IPS-18a (cell line): Measurements from ENCODE around the gene CD38.
"Not testable (repeated sequence)": the region's sequence is repeated elsewhere in the genome, so short reads cannot be mapped to it uniquely, and the experiment has no call there.

ENCODE experiments used
- H3K27ac ChIP-seq: one replicate; pipeline ENCODE4 v1.5.1; 2013; ENCODE audit warnings: low read length
- H3K27me3 ChIP-seq: one replicate; pipeline ENCODE4 v1.6.1; 2013; ENCODE audit warnings: mild to moderate bottlenecking, low read length; ENCODE audit not compliant: control insufficient read depth, insufficient read depth
- H3K36me3 ChIP-seq: one replicate; pipeline ENCODE4 v1.6.1; 2013; ENCODE audit warnings: low read depth, low read length; ENCODE audit not compliant: control insufficient read depth
- H3K4me1 ChIP-seq: one replicate; pipeline ENCODE4 v1.6.1; 2013; ENCODE audit warnings: low read depth, low read length; ENCODE audit not compliant: control insufficient read depth
- H3K4me3 ChIP-seq: one replicate; pipeline ENCODE4 v1.5.1; 2013; ENCODE audit warnings: low read length
- H3K9ac ChIP-seq: one replicate; pipeline ENCODE4 v1.6.1; 2013; ENCODE audit warnings: mild to moderate bottlenecking, low read length, moderate library complexity
- H3K9me3 ChIP-seq: one replicate; pipeline ENCODE4 v1.6.1; 2013; ENCODE audit warnings: low read depth, low read length; ENCODE audit not compliant: control insufficient read depth

CD38 gene

GRCh38 chr4:15778289-15779241, at the start of gene CD38:
TSS of gene CD38 (plus strand) at chr4:15778328. CDS start at chr4:15778415, 87 bp downstream.
- Histone ChIP-seq H3K9me3 (no peaks in the 10 kb centered on the region), H3K4me1 (peaks cover 7% of the 10 kb centered on the region), H3K9ac (no peak within 1 kb of the TSS), H3K27ac (no peak within 1 kb of the TSS), H3K36me3 (no peaks in the 10 kb centered on the region), H3K4me3 (peak within 1 kb of the TSS; percentile 73), H3K27me3 (peaks cover 40% of the 10 kb centered on the region)

DNA sequence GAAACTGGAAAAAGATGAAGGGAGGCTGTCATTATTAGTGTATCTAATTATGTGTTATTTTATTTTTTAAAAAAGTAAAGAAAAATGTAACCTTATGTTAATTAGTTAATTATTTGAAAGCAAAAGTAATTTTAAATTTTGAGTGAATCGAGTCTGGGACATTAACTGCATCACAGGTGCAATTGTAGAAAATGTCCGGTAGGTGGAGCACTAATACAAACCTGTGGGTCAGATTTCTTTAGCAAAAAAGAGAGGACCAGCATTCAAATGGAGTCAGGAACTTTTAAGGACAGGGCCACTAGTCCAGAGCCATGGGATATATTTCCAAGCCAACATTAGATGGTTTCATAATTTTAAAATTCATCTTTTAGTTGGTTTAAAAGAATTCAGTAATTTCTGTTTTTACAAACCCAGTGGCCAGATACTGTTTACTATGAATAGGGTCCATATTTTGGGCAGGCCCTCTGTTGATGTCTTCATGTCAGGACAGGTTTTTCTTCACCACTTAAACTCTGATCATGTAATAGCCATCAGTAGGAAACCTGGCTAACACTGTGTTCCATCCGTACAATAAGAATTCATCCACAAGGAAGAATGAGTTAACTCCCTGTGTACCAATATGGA, 48.1 kb upstream of the CD38 start:
- Histone ChIP-seq H3K27me3 (no peaks in the 10 kb centered on the region), H3K4me3 (no peak overlapping the region), H3K9me3 (no peaks in the 10 kb centered on the region), H3K9ac (no peak overlapping the region), H3K4me1 (no peaks in the 10 kb centered on the region), H3K36me3 (no peaks in the 10 kb centered on the region), H3K27ac (no peak overlapping the region)

DNA sequence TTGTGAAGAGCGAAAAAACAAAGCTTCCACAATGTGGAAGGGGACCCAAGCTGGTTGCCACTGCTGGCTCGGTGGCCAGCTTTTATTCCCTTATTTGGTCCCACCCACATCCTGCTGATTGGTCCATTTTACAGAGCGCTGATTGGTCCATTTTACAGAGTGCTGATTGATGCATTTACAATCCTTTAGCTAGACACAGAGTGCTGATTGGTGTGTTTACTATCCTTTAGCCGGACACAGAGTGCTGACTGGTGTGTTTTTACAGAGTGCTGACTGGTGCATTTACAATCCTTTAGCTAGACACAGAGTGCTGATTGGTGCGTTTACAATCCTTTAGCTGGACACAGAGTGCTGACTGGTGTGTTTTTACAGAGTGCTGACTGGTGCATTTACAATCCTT, 45.1 kb upstream of the CD38 start:
- H3K4me1 ChIP-seq, H3K9me3 ChIP-seq: not testable (repeated sequence)

DNA sequence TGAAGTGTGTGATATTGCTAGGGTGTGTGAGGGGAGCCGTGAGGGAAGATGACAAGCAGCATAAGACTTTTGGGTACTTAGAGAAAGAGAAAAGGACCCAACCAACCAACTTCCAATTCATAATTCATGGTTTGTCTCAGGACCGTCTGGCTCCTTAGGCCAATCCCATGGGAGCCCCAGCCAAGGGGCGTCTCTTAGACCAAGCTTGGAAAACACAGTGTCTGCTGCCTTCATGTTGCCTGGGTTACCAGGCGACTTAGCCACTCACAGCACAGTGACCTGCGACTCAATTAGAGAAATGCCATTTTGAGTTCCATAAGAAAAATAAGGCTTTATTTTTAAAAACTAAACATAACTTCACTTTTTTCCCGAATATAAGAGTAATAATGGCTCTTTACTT, 42.6 kb upstream of the CD38 start:
- H3K27me3 ChIP-seq: no peaks in the 10 kb centered on the region
- H3K27ac ChIP-seq: no peak overlapping the region
- no peaks in the 10 kb centered on the region for H3K36me3 ChIP-seq
- H3K4me3 ChIP-seq: no peak overlapping the region
- H3K4me1 ChIP-seq: no peaks in the 10 kb centered on the region
- no peak overlapping the region for H3K9ac ChIP-seq
- H3K9me3 ChIP-seq: no peaks in the 10 kb centered on the region

More for the DNA sequence above, 45.1 kb upstream of the CD38 start:
- not testable (repeated sequence) for H3K27ac ChIP-seq, H3K4me3 ChIP-seq, H3K36me3 ChIP-seq, H3K27me3 ChIP-seq, H3K9ac ChIP-seq

GRCh38 chr4:15736514-15737050, 41.5 kb upstream of the CD38 start:
- Histone ChIP-seq H3K9me3 (no peaks in the 10 kb centered on the region), H3K36me3 (no peaks in the 10 kb centered on the region), H3K27ac (no peak overlapping the region), H3K4me1 (no peaks in the 10 kb centered on the region), H3K4me3 (no peak overlapping the region), H3K27me3 (no peaks in the 10 kb centered on the region), H3K9ac (no peak overlapping the region)

DNA sequence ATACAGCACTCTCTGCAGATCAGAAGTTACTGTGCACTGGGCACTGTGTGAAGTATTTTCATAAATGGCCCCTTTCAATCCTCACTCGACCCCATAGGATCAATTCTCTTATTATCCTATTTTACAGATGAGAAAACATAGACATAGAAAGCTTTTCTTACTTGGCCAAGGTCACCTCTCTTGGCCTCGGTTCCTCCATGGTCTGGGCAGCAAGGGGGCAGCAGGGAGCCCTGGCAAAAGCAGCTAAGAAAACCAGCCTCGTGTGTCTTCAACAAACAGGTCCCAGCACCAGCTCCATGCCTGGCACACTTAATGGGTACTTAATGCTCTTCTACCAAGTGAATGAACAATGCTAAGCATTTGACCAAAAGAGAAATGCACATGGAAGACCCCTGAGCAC, 40.9 kb upstream of the CD38 start:
- Histone ChIP-seq H3K4me3 (no peak overlapping the region), H3K4me1 (no peaks in the 10 kb centered on the region), H3K27ac (no peak overlapping the region), H3K9ac (no peak overlapping the region), H3K27me3 (no peaks in the 10 kb centered on the region), H3K36me3 (no peaks in the 10 kb centered on the region), H3K9me3 (no peaks in the 10 kb centered on the region)

- no peaks in the 10 kb centered on the region for H3K4me1 ChIP-seq
- no peaks in the 10 kb centered on the region for H3K9me3 ChIP-seq
- H3K27ac ChIP-seq: no peak overlapping the region
- H3K27me3 ChIP-seq: no peaks in the 10 kb centered on the region
- no peak overlapping the region for H3K4me3 ChIP-seq
- H3K9ac ChIP-seq: no peak overlapping the region
- H3K36me3 ChIP-seq: no peaks in the 10 kb centered on the region
These were observed 39.3 kb upstream of the CD38 start for GRCh38 chr4:15738877-15739276.

DNA sequence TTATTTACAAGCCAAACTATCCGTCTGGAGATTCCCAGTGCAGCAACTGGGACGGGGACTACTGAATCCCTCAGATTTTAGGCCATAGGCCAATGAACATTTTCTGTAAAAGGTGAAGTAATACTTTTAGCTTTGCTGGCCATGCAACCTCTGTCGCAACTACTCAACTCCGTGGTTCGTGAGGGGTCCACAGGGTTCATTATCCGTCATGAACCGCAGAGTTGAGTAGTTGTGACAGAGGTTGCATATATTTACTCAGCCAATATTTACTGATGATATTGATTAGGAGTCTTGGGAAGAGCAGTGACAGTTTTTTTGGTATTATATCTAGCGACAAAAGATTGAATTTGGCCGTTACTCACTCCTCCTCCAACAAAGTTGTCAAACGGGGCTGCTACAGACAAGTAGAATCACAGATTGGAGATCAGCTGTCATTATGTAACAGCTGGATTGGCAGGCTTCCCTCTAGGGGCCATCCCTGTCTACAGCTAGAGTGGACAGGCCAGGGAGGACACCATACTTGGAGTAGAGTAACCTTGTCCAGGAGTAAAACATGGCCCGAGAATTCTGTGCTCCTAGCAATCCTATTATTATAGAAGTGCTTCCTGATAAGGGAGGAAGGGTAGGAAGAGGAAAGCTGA, 37.2 kb upstream of the CD38 start:
- H3K4me1 ChIP-seq: no peaks in the 10 kb centered on the region
- no peaks in the 10 kb centered on the region for H3K27me3 ChIP-seq
- no peak overlapping the region for H3K27ac ChIP-seq
- H3K36me3 ChIP-seq: no peaks in the 10 kb centered on the region
- no peak overlapping the region for H3K4me3 ChIP-seq
- H3K9ac ChIP-seq: no peak overlapping the region
- H3K9me3 ChIP-seq: no peaks in the 10 kb centered on the region

DNA sequence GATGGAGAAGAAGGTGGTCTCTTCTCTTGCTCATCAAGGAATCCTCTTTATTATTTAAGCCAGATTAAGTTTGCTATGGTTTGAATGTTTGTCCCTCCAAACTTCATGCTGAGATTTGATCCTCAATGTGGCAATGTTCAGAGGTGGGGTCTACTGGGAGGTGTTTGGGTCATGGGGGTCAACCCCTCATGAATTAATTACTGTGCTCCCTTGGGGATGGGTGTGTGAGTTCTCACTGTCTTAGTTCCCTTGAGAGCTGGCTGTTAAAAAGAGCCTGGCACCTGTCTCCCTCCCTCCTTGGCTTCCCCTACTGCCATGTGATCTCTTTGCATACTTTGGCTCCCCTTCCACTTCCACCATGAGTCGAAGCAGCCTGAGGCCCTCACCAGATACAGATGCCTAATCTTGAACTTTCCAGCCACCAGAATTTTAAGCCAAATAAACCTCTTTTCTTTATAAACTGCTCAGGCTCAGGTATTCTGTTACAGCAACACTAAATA, 36.0 kb upstream of the CD38 start:
- no peak overlapping the region for H3K27ac ChIP-seq
- no peaks in the 10 kb centered on the region for H3K36me3 ChIP-seq
- no peaks in the 10 kb centered on the region for H3K9me3 ChIP-seq
- H3K27me3 ChIP-seq: no peaks in the 10 kb centered on the region
- no peak overlapping the region for H3K9ac ChIP-seq
- H3K4me1 ChIP-seq: no peaks in the 10 kb centered on the region
- no peak overlapping the region for H3K4me3 ChIP-seq

GRCh38 chr4:15742637-15743036, 35.5 kb upstream of the CD38 start:
- Histone ChIP-seq H3K4me1 (no peaks in the 10 kb centered on the region), H3K27me3 (no peaks in the 10 kb centered on the region), H3K36me3 (no peaks in the 10 kb centered on the region), H3K9ac (no peak overlapping the region), H3K27ac (no peak overlapping the region), H3K9me3 (no peaks in the 10 kb centered on the region), H3K4me3 (no peak overlapping the region)

- Histone ChIP-seq H3K27ac (no peak overlapping the region), H3K27me3 (no peaks in the 10 kb centered on the region), H3K4me3 (no peak overlapping the region), H3K36me3 (no peaks in the 10 kb centered on the region), H3K9ac (no peak overlapping the region), H3K9me3 (no peaks in the 10 kb centered on the region), H3K4me1 (no peaks in the 10 kb centered on the region)
These were observed 34.0 kb upstream of the CD38 start for GRCh38 chr4:15744016-15744545.
